Epithelial cell of esophagus (primary cell): ENCODE measurements around the gene CHST15.
A peak's percentile ranks its signal among the peaks of the same experiment; 100 is the strongest.

ENCODE experiments used
- DNase-seq: peaks from one replicate; pipeline ENCODE4 v3.0.0; 2010; ENCODE audit warnings: low read depth
- H3K4me3 ChIP-seq: 2 replicates; pipeline ENCODE4 v1.5.1; 2011; ENCODE audit warnings: mild to moderate bottlenecking, low read length, control low read depth
- CTCF ChIP-seq: IDR thresholded peaks from 2 replicates; pipeline ENCODE4 v1.5.1; 2011; ENCODE audit warnings: low read depth, mild to moderate bottlenecking, low read length, control low read depth, inconsistent platforms; ENCODE audit not compliant: insufficient read depth; ENCODE audit errors: missing control alignments

CHST15 gene

GRCh38 chr10:123997013-123997412, 96.4 kb downstream of the CHST15 start:
- no peak for DNase-seq
- no peak overlapping the region for H3K4me3 ChIP-seq
- no peak for TF ChIP-seq CTCF

GRCh38 chr10:123996302-123996701, 97.1 kb downstream of the CHST15 start:
- no peak overlapping the region for H3K4me3 ChIP-seq
- peak; percentile 15 for DNase-seq
- no peak for TF ChIP-seq CTCF

- peak; percentile 77 for DNase-seq
- no peak overlapping the region for H3K4me3 ChIP-seq
- TF ChIP-seq CTCF, result peak; percentile 54
Observed at GRCh38 chr10:123995461-123996131, 97.8 kb downstream of the CHST15 start.

DNA sequence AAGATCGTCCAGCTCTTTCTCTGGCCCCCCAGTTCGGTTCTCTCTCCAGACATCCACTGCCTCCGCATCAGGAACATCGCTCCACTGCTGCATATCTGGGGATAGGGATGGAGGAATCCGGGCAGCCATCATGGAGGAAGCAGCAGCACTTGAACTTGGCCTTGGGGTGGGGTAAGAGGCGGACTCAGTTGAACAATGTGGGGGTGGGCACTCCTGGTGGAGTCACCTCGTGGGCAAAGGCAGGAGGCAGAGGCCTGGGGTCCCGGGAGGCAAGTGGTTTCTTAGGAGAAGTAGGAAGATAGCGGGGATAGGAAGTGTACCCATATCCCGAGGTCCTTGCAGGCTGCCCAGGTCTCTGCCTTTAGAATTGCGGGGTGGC, 98.3 kb downstream of the CHST15 start:
- H3K4me3 ChIP-seq, result no peak overlapping the region
- no peak for TF ChIP-seq CTCF
- DNase-seq, result no peak

DNA sequence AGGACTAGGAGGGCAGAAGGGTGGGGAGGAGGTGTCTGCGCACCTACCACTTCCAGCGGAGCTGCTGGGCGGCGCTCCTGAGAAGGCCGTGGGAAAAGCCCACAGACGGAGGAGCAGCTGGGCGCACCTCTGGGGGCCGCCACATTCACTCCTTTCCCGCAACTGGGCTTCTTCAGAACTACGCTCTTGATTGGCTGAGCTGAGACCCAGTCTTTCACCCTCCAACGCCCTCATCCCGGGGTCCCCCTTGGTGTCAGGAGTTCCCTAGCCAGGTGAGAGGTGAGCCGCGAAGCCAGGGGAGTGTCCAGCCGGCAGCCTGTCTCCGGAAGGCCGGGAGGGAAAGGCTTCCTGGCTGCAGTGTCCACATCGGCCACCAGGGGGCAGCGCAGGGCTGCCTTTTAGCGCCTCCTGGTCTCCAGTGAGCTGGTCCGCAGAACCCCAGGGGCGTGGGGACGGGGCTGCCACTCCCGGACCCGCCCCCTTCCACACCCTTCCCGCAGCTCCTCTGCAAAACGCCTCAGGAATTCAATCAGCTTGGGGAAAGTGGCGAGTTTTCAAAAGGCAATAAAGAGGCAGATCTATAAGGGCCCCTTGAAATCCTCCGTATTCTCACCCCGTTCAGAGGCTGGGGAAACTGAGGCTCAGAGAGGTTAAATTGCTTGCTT, 98.8 kb downstream of the CHST15 start:
- H3K4me3 ChIP-seq, result no peak overlapping the region
- peak; percentile 91 for DNase-seq
- peak; percentile 86 for TF ChIP-seq CTCF

DNA sequence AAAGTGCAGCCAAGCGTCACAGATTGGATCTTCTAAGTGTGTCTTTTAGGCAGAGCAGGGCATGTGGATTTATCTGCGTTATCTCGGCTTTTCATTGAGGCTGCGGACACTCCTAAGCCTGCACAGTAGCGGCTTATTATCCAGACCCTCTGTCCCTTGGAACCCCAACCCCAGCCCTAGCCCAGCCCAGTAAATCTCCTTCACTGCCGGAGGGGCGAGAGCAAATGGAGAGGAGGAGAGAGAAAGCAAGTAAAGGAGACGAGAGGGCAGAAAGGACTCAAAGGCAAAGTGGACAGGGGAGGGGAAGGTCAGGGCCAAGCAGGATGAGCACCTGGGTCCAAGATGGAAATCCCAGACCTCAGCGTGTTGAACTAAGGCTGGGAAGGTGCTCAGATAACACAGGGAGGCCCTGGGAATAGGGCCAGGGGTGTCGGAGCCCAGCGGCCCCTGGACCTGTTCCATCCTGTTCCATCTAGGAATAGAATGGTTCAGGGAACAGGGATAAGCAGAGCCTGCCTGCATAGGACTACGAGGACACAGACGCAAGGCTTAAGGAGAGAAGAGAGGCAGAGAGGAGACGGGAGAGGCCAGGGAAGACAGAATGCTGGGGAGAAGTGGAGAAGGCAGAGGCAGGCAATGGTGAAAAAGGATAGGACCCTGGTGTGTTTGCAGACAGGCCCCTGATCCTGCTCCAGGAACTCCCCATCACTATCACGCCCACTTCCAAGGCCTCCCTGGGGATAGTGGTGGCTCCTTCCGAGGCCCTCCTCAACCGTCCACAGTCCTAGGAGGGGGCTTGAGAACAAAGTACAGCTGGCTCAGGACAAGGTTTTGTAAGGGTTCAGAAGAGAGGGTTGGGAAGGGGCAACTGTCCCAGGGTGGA, 99.6 kb downstream of the CHST15 start:
- TF ChIP-seq CTCF, result no peak
- DNase-seq, result no peak
- no peak overlapping the region for H3K4me3 ChIP-seq
